ENCODE results near the gene RHBDD1. TPM values are rescaled to one million over a fixed set of nuclear protein-coding genes. Genes with fewer than 3 reads are reported as not detected.

The RHBDD1 gene
- total and polyA plus RNA-seq, 7 donors: 1.8 to 28.0 (median 17.5) TPM

GRCh38 chr2:226906163-226906693 is 70.4 kb downstream of the RHBDD1 start:
- TF ChIP-seq EP300 (IDR thresholded peaks at IDR 0.05) (no peak), POLR2A (IDR thresholded peaks at IDR 0.05) (no peak), POLR2AphosphoS5 (IDR thresholded peaks at IDR 0.05) (no peak)
- TF ChIP-seq, protein P1, sequence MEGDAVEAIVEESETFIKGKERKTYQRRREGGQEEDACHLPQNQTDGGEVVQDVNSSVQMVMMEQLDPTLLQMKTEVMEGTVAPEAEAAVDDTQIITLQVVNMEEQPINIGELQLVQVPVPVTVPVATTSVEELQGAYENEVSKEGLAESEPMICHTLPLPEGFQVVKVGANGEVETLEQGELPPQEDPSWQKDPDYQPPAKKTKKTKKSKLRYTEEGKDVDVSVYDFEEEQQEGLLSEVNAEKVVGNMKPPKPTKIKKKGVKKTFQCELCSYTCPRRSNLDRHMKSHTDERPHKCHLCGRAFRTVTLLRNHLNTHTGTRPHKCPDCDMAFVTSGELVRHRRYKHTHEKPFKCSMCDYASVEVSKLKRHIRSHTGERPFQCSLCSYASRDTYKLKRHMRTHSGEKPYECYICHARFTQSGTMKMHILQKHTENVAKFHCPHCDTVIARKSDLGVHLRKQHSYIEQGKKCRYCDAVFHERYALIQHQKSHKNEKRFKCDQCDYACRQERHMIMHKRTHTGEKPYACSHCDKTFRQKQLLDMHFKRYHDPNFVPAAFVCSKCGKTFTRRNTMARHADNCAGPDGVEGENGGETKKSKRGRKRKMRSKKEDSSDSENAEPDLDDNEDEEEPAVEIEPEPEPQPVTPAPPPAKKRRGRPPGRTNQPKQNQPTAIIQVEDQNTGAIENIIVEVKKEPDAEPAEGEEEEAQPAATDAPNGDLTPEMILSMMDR (IDR thresholded peaks at IDR 0.05): no peak
- Histone ChIP-seq H3K4me3 (no peak overlapping the region), H3K27ac (no peak overlapping the region), H3K9me3 (no peaks in the 10 kb centered on the region), H3K4me1 (peaks cover 0 to 6% (median 2%) of the 10 kb centered on the region in 4 donors), H3K27me3 (no peaks in the 10 kb centered on the region), H3K36me3 (no peaks in the 10 kb centered on the region)
- intact Hi-C loops (cut with DNase I): no loop called here
- DNase-seq: no peak
- 62 to 90% methylated on average over 4 of the region's 4 CpGs for WGBS, 2 donors

DNA sequence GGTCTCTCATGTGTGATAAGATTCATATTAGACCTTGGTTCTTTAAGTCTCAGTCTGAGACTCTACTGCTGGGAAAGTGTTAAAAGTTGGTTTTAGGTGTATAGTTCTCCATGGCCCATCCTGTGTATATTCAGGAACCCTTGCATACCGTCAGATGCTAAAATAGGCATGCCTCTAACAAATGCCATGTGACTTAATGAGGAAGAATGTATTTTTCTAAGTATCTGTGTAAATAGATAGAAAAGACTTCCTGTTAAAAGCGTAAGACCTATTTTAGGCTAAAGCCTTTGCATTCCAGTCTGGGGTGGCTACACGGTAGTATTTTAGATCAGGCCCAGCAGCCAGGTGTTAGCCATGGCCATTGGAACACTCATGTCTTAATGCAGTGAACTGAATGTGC is 73.3 kb downstream of the RHBDD1 start:
- TF ChIP-seq, protein P1 (IDR thresholded peaks at IDR 0.05): no peak
- TF ChIP-seq POLR2AphosphoS5 (IDR thresholded peaks at IDR 0.05) (no peak), EP300 (IDR thresholded peaks at IDR 0.05) (no peak), POLR2A (IDR thresholded peaks at IDR 0.05) (no peak)
- Histone ChIP-seq H3K4me1 (peaks cover 0 to 6% (median 2%) of the 10 kb centered on the region in 4 donors), H3K36me3 (peaks cover 0 to 3% (median 0%) of the 10 kb centered on the region in 4 donors), H3K27ac (no peak overlapping the region), H3K27me3 (no peaks in the 10 kb centered on the region), H3K9me3 (no peaks in the 10 kb centered on the region), H3K4me3 (no peak overlapping the region)
- WGBS, 2 donors: 50 to 56% methylated on average over 3 of the region's 3 CpGs
- intact Hi-C loops (cut with DNase I): no loop called here
- DNase-seq: no peak

DNA sequence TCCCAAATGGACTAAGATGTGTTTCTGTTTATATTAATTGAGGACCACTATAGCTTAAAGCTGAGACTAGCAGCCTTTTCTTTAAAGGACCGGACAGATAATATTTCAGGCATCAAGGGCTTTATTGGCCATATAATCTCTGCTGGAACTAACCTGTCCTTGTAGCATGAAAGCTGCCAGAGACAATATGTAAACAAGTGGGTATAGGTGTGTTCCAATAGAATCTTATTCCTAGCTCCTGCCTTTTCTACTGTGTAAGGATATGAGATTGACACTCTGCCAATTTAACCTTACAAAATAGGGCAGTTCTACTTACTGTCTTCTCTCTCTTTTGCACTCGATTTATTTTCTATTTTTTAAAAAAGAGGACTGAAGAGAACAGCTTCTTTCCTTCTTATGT is 74.0 kb downstream of the RHBDD1 start:
- peaks cover 0 to 3% (median 0%) of the 10 kb centered on the region in 4 donors for H3K36me3 ChIP-seq
- 18 to 71% methylated on average over 2 of the region's 2 CpGs for WGBS, 2 donors
- no peaks in the 10 kb centered on the region for H3K9me3 ChIP-seq
- DNase-seq: no peak
- peaks cover 0 to 6% (median 2%) of the 10 kb centered on the region in 4 donors for H3K4me1 ChIP-seq
- H3K27ac ChIP-seq: no peak overlapping the region
- intact Hi-C loops (cut with DNase I): no loop called here
- no peak overlapping the region for H3K4me3 ChIP-seq
- TF ChIP-seq POLR2AphosphoS5 (IDR thresholded peaks at IDR 0.05): no peak
- no peak for TF ChIP-seq EP300 (IDR thresholded peaks at IDR 0.05)
- TF ChIP-seq, protein P1 (IDR thresholded peaks at IDR 0.05): no peak
- no peak for TF ChIP-seq POLR2A (IDR thresholded peaks at IDR 0.05)
- no peaks in the 10 kb centered on the region for H3K27me3 ChIP-seq

DNA sequence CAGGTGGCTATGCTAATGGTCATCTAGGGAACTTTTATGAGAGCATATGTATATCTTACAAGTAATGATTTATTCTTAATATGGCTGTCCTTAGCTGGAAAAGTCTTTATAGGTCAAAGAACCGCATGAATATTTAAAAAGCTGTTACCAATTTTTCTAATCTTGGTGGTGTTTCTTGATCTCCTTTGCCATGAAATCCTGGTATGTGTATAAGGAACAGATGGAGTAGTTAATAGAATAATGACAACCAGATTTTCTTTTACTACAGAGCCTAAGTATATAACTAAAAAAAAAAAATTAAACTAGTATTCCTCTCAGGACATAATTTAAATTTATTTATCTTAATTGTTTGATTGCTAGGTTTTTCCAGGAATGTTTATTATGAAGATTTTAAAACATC is 74.5 kb downstream of the RHBDD1 start:
- no peak for DNase-seq
- H3K27me3 ChIP-seq: no peaks in the 10 kb centered on the region
- TF ChIP-seq POLR2A (IDR thresholded peaks at IDR 0.05) (no peak), EP300 (IDR thresholded peaks at IDR 0.05) (no peak), POLR2AphosphoS5 (IDR thresholded peaks at IDR 0.05) (no peak)
- TF ChIP-seq, protein P1 (IDR thresholded peaks at IDR 0.05): no peak
- H3K27ac ChIP-seq: no peak overlapping the region
- peaks cover 0 to 3% (median 0%) of the 10 kb centered on the region in 4 donors for H3K36me3 ChIP-seq
- intact Hi-C loops (cut with DNase I): no loop called here
- peaks cover 0 to 6% (median 2%) of the 10 kb centered on the region in 4 donors for H3K4me1 ChIP-seq
- H3K9me3 ChIP-seq: no peaks in the 10 kb centered on the region
- H3K4me3 ChIP-seq: no peak overlapping the region
- WGBS, 2 donors: 0 to 99% methylated on average over 1 of the region's 1 CpG

DNA sequence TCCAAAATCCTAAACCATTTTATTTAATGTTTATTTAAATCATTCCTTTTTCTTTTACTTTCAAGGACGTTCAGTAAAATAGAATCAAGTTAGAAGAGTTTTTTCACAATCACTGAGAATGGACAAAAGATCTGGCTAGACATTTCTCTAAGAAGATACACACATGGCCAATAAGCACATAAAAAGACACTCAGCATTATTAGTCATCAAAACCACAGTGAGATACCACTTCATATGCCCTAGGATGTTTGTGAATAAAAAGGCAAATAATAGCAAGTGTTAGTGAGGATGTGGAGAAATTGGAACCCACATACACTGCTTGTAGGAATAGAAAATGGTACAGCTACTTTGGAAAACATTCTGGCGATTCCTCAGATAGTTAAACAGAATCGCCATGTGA is 76.1 kb downstream of the RHBDD1 start:
- peaks cover 0 to 3% (median 0%) of the 10 kb centered on the region in 4 donors for H3K36me3 ChIP-seq
- H3K9me3 ChIP-seq: no peaks in the 10 kb centered on the region
- TF ChIP-seq POLR2A (IDR thresholded peaks at IDR 0.05): no peak
- TF ChIP-seq, protein P1 (IDR thresholded peaks at IDR 0.05): no peak
- TF ChIP-seq POLR2AphosphoS5 (IDR thresholded peaks at IDR 0.05): no peak
- TF ChIP-seq EP300 (IDR thresholded peaks at IDR 0.05): no peak
- DNase-seq: no peak
- H3K27me3 ChIP-seq: no peaks in the 10 kb centered on the region
- intact Hi-C loops (cut with DNase I): no loop called here
- H3K4me3 ChIP-seq: no peak overlapping the region
- H3K4me1 ChIP-seq: peaks cover 0 to 6% (median 2%) of the 10 kb centered on the region in 4 donors
- no peak overlapping the region for H3K27ac ChIP-seq
- WGBS, 2 donors: 93 to 95% methylated on average over 3 of the region's 3 CpGs
